HG02759 (cell line): ENCODE measurements around the gene DLEC1.
"Not testable (repeated sequence)": the region's sequence is repeated elsewhere in the genome, so short reads cannot be mapped to it uniquely, and the experiment has no call there.

Source experiments
- ATAC-seq: cut with Tn5 transposase; IDR thresholded peaks from one replicate; pipeline ENCODE4 v1.9.1; 2021; ENCODE audit warnings: mild to moderate bottlenecking, moderate library complexity; ENCODE audit not compliant: unreplicated experiment

DLEC1 gene

DNA sequence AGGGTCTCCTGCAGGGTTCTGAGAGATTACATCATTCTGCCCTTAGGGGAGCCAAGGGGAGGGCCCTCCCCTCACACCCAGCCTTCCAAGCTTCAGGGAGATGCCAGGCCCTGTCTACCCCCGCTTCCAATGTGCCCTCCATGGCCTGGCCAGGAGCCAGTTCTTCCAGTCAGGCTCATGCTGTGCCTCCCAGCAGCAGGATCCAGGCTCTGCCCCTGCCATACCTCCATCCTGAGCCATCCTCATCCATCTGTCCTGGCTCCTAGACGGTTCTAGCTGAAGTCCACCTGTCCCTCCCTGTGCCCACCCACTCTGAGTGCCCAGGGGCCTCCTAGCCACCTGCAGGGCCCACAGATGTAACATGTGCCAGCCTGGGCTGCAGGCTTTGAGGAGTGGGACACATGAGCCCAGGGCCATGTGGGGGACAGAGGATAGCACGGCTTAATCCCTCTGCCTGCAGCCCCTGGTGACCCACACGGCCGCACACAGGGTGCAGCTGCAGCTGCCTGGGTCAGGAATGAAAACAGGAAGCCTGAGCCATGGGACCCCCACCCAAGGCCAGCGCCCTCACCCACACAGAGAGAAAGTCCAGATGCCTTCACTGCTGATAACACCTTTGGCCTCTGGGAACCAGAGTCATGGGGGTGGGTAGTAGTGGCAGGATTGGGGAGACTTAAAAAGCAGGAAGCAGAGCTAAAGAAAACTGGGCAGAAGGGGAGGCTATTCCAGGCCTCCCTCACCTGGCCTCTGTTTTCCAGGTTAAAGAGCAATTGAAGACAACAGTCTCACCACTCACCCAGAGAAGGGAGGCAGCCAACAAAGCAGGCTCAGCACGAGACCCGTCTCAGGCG lies 21.3 kb upstream of the DLEC1 start:
- no peak for ATAC-seq

GRCh38 chr3:38018296-38019266 lies 20.4 kb upstream of the DLEC1 start:
- no peak for ATAC-seq

DNA sequence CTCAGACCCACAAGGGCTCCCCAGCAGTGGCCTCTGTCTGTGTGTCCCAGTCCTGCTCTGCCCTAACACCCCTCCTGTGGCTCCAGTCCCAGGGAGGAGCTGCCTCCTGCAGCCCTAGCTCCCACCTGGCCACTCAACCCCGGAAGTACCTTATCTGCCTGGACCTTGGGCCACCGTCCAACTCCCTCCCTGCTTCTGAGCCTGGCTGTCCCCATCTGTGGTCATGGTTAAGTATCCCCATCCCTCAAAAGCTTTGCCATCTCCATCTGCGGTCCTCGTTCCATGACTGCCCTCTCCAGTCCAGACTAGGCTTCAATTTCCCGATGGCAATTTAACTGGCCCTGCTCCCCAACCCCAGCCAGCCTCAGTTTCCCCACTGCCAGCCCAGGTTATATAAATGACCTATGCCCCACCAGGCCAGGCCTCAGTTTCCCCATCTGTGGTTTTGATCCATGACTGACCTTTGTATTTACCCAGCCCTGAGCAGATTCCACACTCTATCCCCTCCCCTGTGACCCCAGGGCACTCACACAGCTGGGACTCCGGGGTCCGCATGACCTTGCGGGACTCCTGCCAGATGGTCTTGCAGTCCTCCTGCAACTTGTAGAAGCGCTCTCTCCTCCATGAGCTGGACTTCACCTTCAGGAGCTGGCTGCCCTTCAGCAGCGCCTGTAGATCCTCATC lies 19.2 kb upstream of the DLEC1 start:
- ATAC-seq = no peak

DNA sequence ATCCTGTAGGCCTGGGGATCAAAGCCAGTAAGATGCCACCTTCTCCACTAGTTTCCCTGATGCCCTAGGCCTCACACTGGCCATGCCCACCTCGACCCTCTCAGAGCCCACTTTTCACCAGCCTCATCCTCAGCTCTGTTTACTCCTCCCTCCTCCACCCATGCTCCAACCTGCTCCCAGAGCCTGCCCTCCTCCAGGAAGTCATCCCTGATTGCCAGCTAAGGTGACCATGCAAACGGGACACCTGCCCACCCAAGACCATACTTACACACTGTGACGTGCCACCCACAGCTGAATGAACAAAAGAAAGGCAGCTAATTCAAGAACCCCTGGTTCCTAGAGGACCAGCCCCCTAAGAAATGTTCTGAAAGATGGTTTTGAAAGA lies 18.7 kb upstream of the DLEC1 start:
- ATAC-seq = no peak

DNA sequence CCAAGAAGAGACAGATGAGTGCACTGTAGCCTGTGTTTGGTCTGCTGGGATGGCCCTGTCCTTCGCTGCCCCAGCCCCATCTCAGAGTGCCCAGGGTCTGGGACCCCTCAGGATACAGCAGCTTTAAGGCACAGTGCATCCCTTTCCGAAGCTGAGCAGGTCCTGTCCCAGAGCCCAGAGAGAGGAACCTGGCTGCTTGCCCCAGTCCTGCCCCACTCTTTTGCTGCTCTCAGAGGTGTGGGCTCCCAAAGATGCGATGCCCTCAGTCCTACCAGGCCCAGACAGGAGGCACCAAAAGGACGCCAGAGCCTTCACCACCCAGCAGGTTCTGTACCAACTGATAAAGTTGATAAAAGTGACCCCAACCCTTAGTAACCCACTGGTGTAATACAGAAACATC lies 17.8 kb upstream of the DLEC1 start:
- ATAC-seq = no peak

DNA sequence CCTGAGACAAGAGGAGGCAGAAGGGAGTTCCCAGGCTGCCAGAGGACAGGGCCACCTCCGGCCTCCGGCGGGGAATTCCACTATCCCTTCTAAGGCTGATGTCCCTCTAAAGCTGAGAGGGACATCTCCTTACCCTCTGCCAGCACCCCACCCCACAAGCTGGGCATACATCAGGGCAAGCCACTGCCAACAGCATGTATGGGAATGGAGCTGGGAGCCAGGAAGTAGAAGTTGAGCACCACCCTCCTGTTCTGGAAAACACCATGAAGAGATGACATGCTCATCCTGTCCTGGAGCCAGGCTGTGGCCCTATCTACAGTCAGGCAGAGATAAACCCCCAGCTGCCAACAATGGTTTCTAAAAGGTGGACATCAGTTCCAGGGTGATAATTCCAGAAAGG lies 16.7 kb upstream of the DLEC1 start:
- no peak for ATAC-seq

DNA sequence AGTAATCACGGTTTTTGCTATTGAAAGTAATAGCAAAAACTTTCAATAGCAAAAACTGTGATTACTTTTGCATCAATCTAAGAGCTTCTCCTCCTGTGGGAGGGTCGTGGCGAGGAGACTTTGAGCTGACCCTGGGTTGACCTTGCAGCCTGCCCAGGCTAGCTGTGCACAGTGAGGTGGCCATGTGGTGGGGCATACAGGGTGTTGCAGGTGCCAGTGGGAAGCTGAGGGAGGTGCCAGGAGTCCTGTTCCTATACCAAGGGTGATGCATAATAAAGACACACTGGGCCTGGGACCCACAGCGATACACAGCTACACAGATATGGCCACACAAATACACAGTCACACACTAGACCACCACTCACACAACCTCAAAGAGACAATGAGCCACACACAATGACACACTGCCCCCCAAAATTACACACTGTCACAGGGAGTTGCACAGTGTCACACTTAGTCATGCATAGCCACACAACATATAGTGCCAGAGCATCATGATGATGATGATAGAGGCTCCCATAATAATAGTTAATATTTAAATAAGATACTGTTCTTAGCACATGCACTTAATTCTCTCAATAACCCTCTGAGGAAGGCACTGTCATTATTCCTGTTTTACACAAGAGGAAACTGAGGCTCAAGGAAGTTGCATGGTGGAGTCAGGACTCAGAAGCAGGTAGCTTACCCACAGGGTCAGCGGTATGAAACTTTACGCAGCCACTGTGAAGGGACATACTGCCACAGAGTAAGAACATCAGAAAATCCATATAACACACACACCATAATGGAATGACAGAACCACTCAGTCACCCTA lies 15.9 kb upstream of the DLEC1 start:
- no peak for ATAC-seq

- no peak for ATAC-seq
Measured at GRCh38 chr3:38026856-38027255, 12.2 kb upstream of the DLEC1 start.

- no peak for ATAC-seq
Measured at GRCh38 chr3:38027466-38028465, 11.2 kb upstream of the DLEC1 start.

DNA sequence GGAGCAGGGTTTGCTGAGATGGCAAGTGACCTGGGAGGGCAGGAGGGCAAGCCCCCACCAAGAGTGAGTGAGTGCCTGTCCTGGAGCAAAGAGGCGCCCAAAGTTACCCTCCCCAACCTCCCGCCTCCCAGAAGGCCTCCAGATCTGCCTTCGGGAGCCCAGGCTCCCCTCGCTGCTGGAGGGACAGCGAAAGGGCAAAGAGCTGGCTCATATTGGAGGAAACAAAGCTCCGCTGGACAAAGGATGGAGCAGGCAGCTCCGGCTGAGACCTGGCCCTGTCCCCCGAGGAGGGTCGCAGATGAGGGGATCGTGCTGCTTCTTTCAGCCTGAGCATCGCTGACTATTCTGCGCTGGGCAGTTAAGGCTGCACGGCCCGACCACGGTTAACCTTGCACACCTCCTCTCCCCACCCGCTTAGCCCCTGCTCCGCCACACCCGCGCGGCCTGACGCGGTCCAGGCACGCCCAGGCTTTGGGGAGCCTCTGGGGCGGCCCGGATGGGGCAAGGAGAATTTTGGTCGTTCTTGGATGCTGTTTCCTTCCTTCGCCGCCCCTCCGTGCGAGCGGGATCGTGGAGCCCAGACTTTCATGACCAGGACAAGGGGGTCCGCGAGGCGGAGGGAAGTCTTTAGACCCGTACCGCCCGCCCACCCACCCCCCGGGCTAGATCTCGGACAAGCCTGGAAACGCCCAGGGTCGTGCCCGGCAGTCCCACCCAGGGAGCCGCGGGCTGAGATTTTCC lies 10.2 kb upstream of the DLEC1 start:
- no peak for ATAC-seq

- ATAC-seq = no peak
Measured at GRCh38 chr3:38029400-38030125, 9.4 kb upstream of the DLEC1 start, which contains the start of gene PLCD1. PLCD1 (minus strand) TSS chr3:38029642; CDS start chr3:38029539, 103 bp downstream.

GRCh38 chr3:38030126-38031021 lies 8.6 kb upstream of the DLEC1 start:
- no peak for ATAC-seq

DNA sequence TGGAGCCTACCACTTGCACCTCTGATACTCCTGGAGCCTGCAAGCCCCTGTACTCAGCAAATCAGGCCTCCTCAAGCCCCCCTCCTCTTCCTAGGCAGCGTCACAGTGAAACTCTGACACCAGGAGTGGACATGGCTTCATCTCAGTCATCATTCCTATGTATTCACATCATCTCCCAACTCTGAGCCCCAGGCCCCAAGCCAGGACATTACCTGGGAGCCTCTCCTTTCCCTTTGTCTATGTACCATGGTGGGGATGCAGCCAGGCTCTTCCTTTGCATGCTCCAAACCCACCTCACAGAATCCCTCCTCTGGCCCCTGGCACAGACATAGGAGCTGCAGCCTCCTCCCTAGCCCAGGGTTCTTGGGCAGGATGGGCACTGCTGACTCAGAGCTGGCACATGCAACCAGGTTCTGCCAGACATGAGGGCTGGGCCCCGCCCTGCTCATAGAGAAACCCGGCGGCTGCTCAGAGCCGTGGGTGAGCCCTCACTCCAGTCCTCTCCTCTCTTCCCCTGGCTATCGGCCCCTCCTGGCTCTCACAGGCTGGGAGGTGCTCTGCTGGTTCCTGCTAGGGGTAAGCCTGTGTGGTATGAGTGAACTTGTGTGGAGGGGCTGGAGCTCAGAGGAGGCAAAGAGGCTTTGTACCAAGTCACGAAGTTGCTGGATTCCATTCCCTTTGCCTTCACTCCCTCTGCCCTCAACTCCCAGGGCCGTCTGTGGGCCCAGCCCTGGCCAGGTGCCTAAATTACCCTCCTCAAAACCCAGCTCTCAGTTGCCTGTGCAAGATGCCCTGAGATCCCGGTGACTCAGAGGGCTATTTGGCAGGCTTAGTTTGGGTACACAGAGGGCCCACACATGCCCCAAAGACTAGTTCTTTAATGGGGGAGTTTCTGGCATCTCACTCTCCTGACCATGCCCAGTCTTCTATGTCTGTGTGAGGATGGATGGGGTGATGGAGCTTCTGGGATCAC lies 7.7 kb upstream of the DLEC1 start:
- ATAC-seq = no peak

DNA sequence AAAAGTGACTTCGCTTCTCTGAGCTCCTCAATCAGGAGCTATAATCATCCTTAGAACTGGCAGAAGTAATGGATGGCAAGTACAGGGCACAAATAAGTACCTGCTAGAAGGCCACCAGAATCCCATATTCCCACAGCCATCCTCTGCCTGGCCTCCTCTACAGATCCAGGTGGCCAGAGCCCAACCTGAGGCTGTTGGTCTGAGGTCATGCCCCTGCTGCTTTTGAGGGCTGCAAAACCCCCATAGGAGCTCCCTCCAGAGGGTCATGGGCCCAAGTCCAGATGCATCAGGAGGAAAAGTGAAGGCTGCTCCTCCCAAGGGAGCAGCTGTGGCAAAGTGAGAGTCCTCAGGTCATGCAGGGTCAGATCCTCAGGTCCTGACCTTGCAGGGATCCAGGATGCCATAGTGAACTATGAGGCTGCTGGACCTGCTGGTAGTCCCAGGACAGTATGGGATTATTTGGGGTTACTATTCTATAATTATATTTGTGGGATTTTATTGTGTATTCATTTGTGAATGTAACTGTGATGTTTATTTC lies 6.6 kb upstream of the DLEC1 start:
- ATAC-seq = no peak

- not testable (repeated sequence) for ATAC-seq
Measured at GRCh38 chr3:38033586-38033985, 5.4 kb upstream of the DLEC1 start.
